ENCODE measurements around the gene RBFOX1.

DNA sequence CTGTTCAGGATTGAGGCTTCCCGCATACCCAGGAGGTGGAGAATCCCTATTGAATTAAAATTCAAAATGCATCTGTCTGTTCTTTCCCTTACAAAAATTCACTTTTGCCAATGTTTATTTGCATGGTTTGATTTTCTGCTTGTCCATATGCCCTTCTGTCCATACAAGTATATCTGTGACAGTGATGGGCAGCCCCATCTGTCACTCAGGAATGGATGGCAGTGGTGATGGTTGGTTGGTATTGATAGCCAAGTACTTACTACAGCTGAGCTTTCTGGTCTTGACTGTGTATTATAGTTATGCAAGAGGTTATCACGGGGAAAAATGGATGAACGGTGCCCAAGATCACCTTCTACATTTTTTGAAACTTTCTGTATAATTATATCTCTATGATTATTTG lies 171.0 kb downstream of the RBFOX1 start:
- TF ChIP-seq, protein P1, sequence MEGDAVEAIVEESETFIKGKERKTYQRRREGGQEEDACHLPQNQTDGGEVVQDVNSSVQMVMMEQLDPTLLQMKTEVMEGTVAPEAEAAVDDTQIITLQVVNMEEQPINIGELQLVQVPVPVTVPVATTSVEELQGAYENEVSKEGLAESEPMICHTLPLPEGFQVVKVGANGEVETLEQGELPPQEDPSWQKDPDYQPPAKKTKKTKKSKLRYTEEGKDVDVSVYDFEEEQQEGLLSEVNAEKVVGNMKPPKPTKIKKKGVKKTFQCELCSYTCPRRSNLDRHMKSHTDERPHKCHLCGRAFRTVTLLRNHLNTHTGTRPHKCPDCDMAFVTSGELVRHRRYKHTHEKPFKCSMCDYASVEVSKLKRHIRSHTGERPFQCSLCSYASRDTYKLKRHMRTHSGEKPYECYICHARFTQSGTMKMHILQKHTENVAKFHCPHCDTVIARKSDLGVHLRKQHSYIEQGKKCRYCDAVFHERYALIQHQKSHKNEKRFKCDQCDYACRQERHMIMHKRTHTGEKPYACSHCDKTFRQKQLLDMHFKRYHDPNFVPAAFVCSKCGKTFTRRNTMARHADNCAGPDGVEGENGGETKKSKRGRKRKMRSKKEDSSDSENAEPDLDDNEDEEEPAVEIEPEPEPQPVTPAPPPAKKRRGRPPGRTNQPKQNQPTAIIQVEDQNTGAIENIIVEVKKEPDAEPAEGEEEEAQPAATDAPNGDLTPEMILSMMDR (IDR thresholded peaks at IDR 0.05) = no peak
- no peak for TF ChIP-seq POLR2A (IDR thresholded peaks at IDR 0.05)
